ENCODE measurements around the gene B3GNT8.

B3GNT8 gene

GRCh38 chr19:41449865-41450178 is 22.6 kb upstream of the B3GNT8 start:
- Histone ChIP-seq H4K91ac (ENCODE audit: low read depth, low read length) (no peak overlapping the region), H4K8ac (ENCODE audit: low read depth, low read length) (no peak overlapping the region), H2BK12ac (ENCODE audit: low read length) (no peak overlapping the region), H3K4ac (ENCODE audit: low read depth, low read length) (no peak overlapping the region), H3K79me2 (ENCODE audit: control insufficient read depth, insufficient read depth, low read length, poor library complexity) (no peaks in the 10 kb centered on the region), H3K79me1 (ENCODE audit: low read length) (no peaks in the 10 kb centered on the region), H3K4me2 (ENCODE audit: low read length) (no peak overlapping the region), H2BK120ac (ENCODE audit: insufficient read depth, low read length, poor library complexity) (no peak overlapping the region), H3K4me1 (ENCODE audit: control insufficient read depth in 1 of 2, insufficient read depth in 2 of 2, low read length in 2 of 2) (no peaks in the 10 kb centered on the region), H3K9me3 (ENCODE audit: insufficient read depth, low read depth, low read length) (peaks cover 3% of the 10 kb centered on the region), H3K23ac (ENCODE audit: low read length) (no peak overlapping the region), H3K36me3 (ENCODE audit: control insufficient read depth in 1 of 2, insufficient read depth in 2 of 2, low read length in 2 of 2) (no peaks in the 10 kb centered on the region), H2AFZ (ENCODE audit: insufficient read depth, low read length, poor library complexity) (no peak overlapping the region), H3K18ac (ENCODE audit: low read length) (no peak overlapping the region), H3K27ac (ENCODE audit: low read depth, low read length) (no peak overlapping the region), H4K12ac (ENCODE audit: low read depth, low read length) (no peak overlapping the region), H2BK5ac (ENCODE audit: low read depth, low read length, poor library complexity) (no peak overlapping the region), H2AK5ac (ENCODE audit: low read length) (no peak overlapping the region), H3K14ac (ENCODE audit: low read length) (no peak overlapping the region), H3K9ac (ENCODE audit: low read length) (no peak overlapping the region), H3K4me3 (ENCODE audit: low read depth, low read length) (no peak overlapping the region), H3K27me3 (ENCODE audit: insufficient read depth, low read length) (no peaks in the 10 kb centered on the region)
- WGBS (ENCODE audit: extremely low coverage, insufficient coverage, insufficient read length), result no CpG with 5 or more reads among the region's 3 CpGs
- DNase-seq, result no peak

GRCh38 chr19:41449079-41449864 is 22.1 kb upstream of the B3GNT8 start:
- Histone ChIP-seq H2BK12ac (ENCODE audit: low read length) (no peak overlapping the region), H3K4me2 (ENCODE audit: low read length) (peak overlapping the region; percentile 18), H3K14ac (ENCODE audit: low read length) (no peak overlapping the region), H3K9me3 (ENCODE audit: insufficient read depth, low read depth, low read length) (peaks cover 4% of the 10 kb centered on the region), H3K4me1 (ENCODE audit: control insufficient read depth in 1 of 2, insufficient read depth in 2 of 2, low read length in 2 of 2) (no peaks in the 10 kb centered on the region), H4K91ac (ENCODE audit: low read depth, low read length) (no peak overlapping the region), H2BK120ac (ENCODE audit: insufficient read depth, low read length, poor library complexity) (no peak overlapping the region), H3K27ac (ENCODE audit: low read depth, low read length) (no peak overlapping the region), H3K23ac (ENCODE audit: low read length) (no peak overlapping the region), H2AK5ac (ENCODE audit: low read length) (no peak overlapping the region), H3K27me3 (ENCODE audit: insufficient read depth, low read length) (no peaks in the 10 kb centered on the region), H2AFZ (ENCODE audit: insufficient read depth, low read length, poor library complexity) (no peak overlapping the region), H4K12ac (ENCODE audit: low read depth, low read length) (no peak overlapping the region), H4K8ac (ENCODE audit: low read depth, low read length) (no peak overlapping the region), H3K9ac (ENCODE audit: low read length) (no peak overlapping the region), H3K4ac (ENCODE audit: low read depth, low read length) (no peak overlapping the region), H3K79me2 (ENCODE audit: control insufficient read depth, insufficient read depth, low read length, poor library complexity) (no peaks in the 10 kb centered on the region), H3K4me3 (ENCODE audit: low read depth, low read length) (no peak overlapping the region), H2BK5ac (ENCODE audit: low read depth, low read length, poor library complexity) (no peak overlapping the region), H3K18ac (ENCODE audit: low read length) (no peak overlapping the region), H3K36me3 (ENCODE audit: control insufficient read depth in 1 of 2, insufficient read depth in 2 of 2, low read length in 2 of 2) (no peaks in the 10 kb centered on the region), H3K79me1 (ENCODE audit: low read length) (no peaks in the 10 kb centered on the region)
- no CpG with 5 or more reads among the region's 22 CpGs for WGBS (ENCODE audit: extremely low coverage, insufficient coverage, insufficient read length)
- DNase-seq, result peak; percentile 35 to 71

DNA sequence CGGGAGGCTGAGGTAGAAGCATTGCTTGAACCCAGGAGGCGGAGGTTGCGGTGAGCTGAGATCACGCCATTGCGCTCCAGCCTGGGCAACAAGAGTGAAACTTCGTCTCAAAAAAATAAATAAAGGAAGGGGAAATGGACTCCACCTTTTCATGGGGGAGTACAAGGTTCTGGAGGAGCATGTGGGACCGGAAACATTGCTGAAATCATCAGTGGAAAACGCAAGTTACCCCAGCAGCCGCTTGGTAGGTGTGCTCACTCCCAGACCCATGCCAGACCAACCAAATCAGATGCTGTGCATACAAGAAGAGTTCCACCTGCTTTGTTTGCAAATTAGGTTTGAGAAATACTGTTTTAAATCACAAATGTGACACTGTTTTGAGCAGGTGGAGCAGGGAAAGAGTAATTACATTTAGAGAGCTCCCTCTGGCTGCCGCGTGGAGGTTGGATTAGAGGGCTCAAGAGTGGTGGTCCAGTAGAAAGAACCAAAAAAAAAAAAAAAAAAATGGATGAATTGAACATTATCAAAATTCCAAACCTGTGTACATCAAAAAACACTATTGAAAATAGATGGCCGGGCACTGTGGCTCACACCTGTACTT is 20.7 kb upstream of the B3GNT8 start:
- Histone ChIP-seq H4K12ac (ENCODE audit: low read depth, low read length) (no peak overlapping the region), H3K4ac (ENCODE audit: low read depth, low read length) (no peak overlapping the region), H3K79me2 (ENCODE audit: control insufficient read depth, insufficient read depth, low read length, poor library complexity) (no peaks in the 10 kb centered on the region), H3K14ac (ENCODE audit: low read length) (no peak overlapping the region), H3K36me3 (ENCODE audit: control insufficient read depth in 1 of 2, insufficient read depth in 2 of 2, low read length in 2 of 2) (no peaks in the 10 kb centered on the region), H3K23ac (ENCODE audit: low read length) (no peak overlapping the region), H3K4me2 (ENCODE audit: low read length) (no peak overlapping the region), H4K8ac (ENCODE audit: low read depth, low read length) (no peak overlapping the region), H3K27ac (ENCODE audit: low read depth, low read length) (no peak overlapping the region), H2AFZ (ENCODE audit: insufficient read depth, low read length, poor library complexity) (no peak overlapping the region), H3K4me1 (ENCODE audit: control insufficient read depth in 1 of 2, insufficient read depth in 2 of 2, low read length in 2 of 2) (no peaks in the 10 kb centered on the region), H3K27me3 (ENCODE audit: insufficient read depth, low read length) (no peaks in the 10 kb centered on the region), H2BK5ac (ENCODE audit: low read depth, low read length, poor library complexity) (no peak overlapping the region), H2BK12ac (ENCODE audit: low read length) (no peak overlapping the region), H2BK120ac (ENCODE audit: insufficient read depth, low read length, poor library complexity) (no peak overlapping the region), H3K9ac (ENCODE audit: low read length) (no peak overlapping the region), H3K9me3 (ENCODE audit: insufficient read depth, low read depth, low read length) (peaks cover 5% of the 10 kb centered on the region), H3K4me3 (ENCODE audit: low read depth, low read length) (no peak overlapping the region), H3K18ac (ENCODE audit: low read length) (no peak overlapping the region), H3K79me1 (ENCODE audit: low read length) (no peaks in the 10 kb centered on the region), H2AK5ac (ENCODE audit: low read length) (no peak overlapping the region), H4K91ac (ENCODE audit: low read depth, low read length) (no peak overlapping the region)
- DNase-seq, result no peak
- WGBS (ENCODE audit: extremely low coverage, insufficient coverage, insufficient read length), result no CpG with 5 or more reads among the region's 12 CpGs

DNA sequence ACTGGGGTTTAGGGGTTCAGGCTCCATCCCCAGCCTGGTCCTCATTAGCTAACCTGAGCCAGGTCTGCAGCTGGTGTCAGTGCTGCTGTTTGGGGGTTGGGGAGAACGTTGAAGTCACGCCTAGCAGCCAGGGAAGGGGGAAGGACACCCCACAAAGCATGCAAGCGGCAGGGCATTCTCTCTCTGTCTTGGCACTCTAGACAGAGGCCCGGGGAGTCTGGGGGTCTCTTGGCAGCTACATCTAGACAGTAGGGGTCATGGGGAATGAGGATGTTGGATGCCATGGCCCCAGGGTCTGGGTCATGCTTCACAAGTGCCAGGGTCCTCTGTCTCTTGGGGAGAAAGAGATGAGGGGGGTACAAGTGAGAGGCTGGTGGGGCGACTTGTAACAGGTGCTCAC is 18.4 kb upstream of the B3GNT8 start:
- Histone ChIP-seq H2BK120ac (ENCODE audit: insufficient read depth, low read length, poor library complexity) (no peak overlapping the region), H4K12ac (ENCODE audit: low read depth, low read length) (no peak overlapping the region), H2AFZ (ENCODE audit: insufficient read depth, low read length, poor library complexity) (no peak overlapping the region), H3K79me1 (ENCODE audit: low read length) (no peaks in the 10 kb centered on the region), H3K4me3 (ENCODE audit: low read depth, low read length) (no peak overlapping the region), H3K36me3 (ENCODE audit: control insufficient read depth in 1 of 2, insufficient read depth in 2 of 2, low read length in 2 of 2) (no peaks in the 10 kb centered on the region), H3K18ac (ENCODE audit: low read length) (no peak overlapping the region), H3K4ac (ENCODE audit: low read depth, low read length) (no peak overlapping the region), H3K79me2 (ENCODE audit: control insufficient read depth, insufficient read depth, low read length, poor library complexity) (no peaks in the 10 kb centered on the region), H3K9ac (ENCODE audit: low read length) (no peak overlapping the region), H2BK5ac (ENCODE audit: low read depth, low read length, poor library complexity) (no peak overlapping the region), H3K27me3 (ENCODE audit: insufficient read depth, low read length) (no peaks in the 10 kb centered on the region), H2BK12ac (ENCODE audit: low read length) (no peak overlapping the region), H3K4me1 (ENCODE audit: control insufficient read depth in 1 of 2, insufficient read depth in 2 of 2, low read length in 2 of 2) (no peaks in the 10 kb centered on the region), H4K91ac (ENCODE audit: low read depth, low read length) (no peak overlapping the region), H4K8ac (ENCODE audit: low read depth, low read length) (no peak overlapping the region), H3K4me2 (ENCODE audit: low read length) (no peak overlapping the region), H3K9me3 (ENCODE audit: insufficient read depth, low read depth, low read length) (peaks cover 5% of the 10 kb centered on the region), H3K14ac (ENCODE audit: low read length) (no peak overlapping the region), H3K27ac (ENCODE audit: low read depth, low read length) (no peak overlapping the region), H3K23ac (ENCODE audit: low read length) (no peak overlapping the region), H2AK5ac (ENCODE audit: low read length) (no peak overlapping the region)
- WGBS (ENCODE audit: extremely low coverage, insufficient coverage, insufficient read length), result no CpG with 5 or more reads among the region's 5 CpGs
- no peak for DNase-seq
